Measurements from ENCODE around the gene PDE1C.

The PDE1C gene

GRCh38 chr7:31873816-31874597 lies 196.2 kb downstream of the PDE1C start:
- no peaks in the 10 kb centered on the region for H3K27me3 ChIP-seq (ENCODE audit: low read depth, low read length)
- H3K9me3 ChIP-seq (ENCODE audit: insufficient read depth, low read length) = no peaks in the 10 kb centered on the region
- no peak overlapping the region for H2AFZ ChIP-seq (ENCODE audit: low read depth, low read length)
- no peak overlapping the region for H3K27ac ChIP-seq (ENCODE audit: low read length)
- no peak overlapping the region for H3K9ac ChIP-seq (ENCODE audit: low read length)
- no peaks in the 10 kb centered on the region for H3K36me3 ChIP-seq (replicated peaks; ENCODE audit: low read depth, low read length)
- no peak overlapping the region for H3K4me3 ChIP-seq (ENCODE audit: low read length)
- no peaks in the 10 kb centered on the region for H3K4me1 ChIP-seq (ENCODE audit: low read length)
- TF ChIP-seq EZH2phosphoT487 (IDR thresholded peaks at IDR 0.05; ENCODE audit: low read depth) (no peak), CTCF (IDR thresholded peaks at IDR 0.05; ENCODE audit: low read depth, low read length) (no peak)
- no peak overlapping the region for H3K4me2 ChIP-seq (ENCODE audit: low read length)
- no peaks in the 10 kb centered on the region for H4K20me1 ChIP-seq (ENCODE audit: insufficient read depth, low read length)
- H3K79me2 ChIP-seq (ENCODE audit: low read length) = no peaks in the 10 kb centered on the region

- no peak overlapping the region for H3K4me3 ChIP-seq (ENCODE audit: low read length)
- H2AFZ ChIP-seq (ENCODE audit: low read depth, low read length) = no peak overlapping the region
- no peak overlapping the region for H3K4me2 ChIP-seq (ENCODE audit: low read length)
- no peaks in the 10 kb centered on the region for H3K27me3 ChIP-seq (ENCODE audit: low read depth, low read length)
- no peaks in the 10 kb centered on the region for H3K4me1 ChIP-seq (ENCODE audit: low read length)
- no peak overlapping the region for H3K27ac ChIP-seq (ENCODE audit: low read length)
- no peaks in the 10 kb centered on the region for H4K20me1 ChIP-seq (ENCODE audit: insufficient read depth, low read length)
- no peaks in the 10 kb centered on the region for H3K36me3 ChIP-seq (replicated peaks; ENCODE audit: low read depth, low read length)
- TF ChIP-seq EZH2phosphoT487 (IDR thresholded peaks at IDR 0.05; ENCODE audit: low read depth) (no peak), CTCF (IDR thresholded peaks at IDR 0.05; ENCODE audit: low read depth, low read length) (no peak)
- H3K9ac ChIP-seq (ENCODE audit: low read length) = no peak overlapping the region
- no peaks in the 10 kb centered on the region for H3K9me3 ChIP-seq (ENCODE audit: insufficient read depth, low read length)
- H3K79me2 ChIP-seq (ENCODE audit: low read length) = no peaks in the 10 kb centered on the region
Observed at GRCh38 chr7:31872545-31873370, 197.4 kb downstream of the PDE1C start.

- no peaks in the 10 kb centered on the region for H3K36me3 ChIP-seq (replicated peaks; ENCODE audit: low read depth, low read length)
- H2AFZ ChIP-seq (ENCODE audit: low read depth, low read length) = no peak overlapping the region
- no peaks in the 10 kb centered on the region for H3K9me3 ChIP-seq (ENCODE audit: insufficient read depth, low read length)
- H3K4me2 ChIP-seq (ENCODE audit: low read length) = no peak overlapping the region
- H3K27me3 ChIP-seq (ENCODE audit: low read depth, low read length) = no peaks in the 10 kb centered on the region
- H3K79me2 ChIP-seq (ENCODE audit: low read length) = no peaks in the 10 kb centered on the region
- TF ChIP-seq CTCF (IDR thresholded peaks at IDR 0.05; ENCODE audit: low read depth, low read length) (no peak), EZH2phosphoT487 (IDR thresholded peaks at IDR 0.05; ENCODE audit: low read depth) (no peak)
- no peak overlapping the region for H3K9ac ChIP-seq (ENCODE audit: low read length)
- no peaks in the 10 kb centered on the region for H3K4me1 ChIP-seq (ENCODE audit: low read length)
- H4K20me1 ChIP-seq (ENCODE audit: insufficient read depth, low read length) = no peaks in the 10 kb centered on the region
- H3K27ac ChIP-seq (ENCODE audit: low read length) = no peak overlapping the region
- no peak overlapping the region for H3K4me3 ChIP-seq (ENCODE audit: low read length)
Observed at GRCh38 chr7:31864646-31865045, 205.6 kb downstream of the PDE1C start.

GRCh38 chr7:31860925-31861324 lies 209.3 kb downstream of the PDE1C start:
- Histone ChIP-seq H3K9me3 (ENCODE audit: insufficient read depth, low read length) (no peaks in the 10 kb centered on the region), H3K27me3 (ENCODE audit: low read depth, low read length) (no peaks in the 10 kb centered on the region), H3K36me3 (replicated peaks; ENCODE audit: low read depth, low read length) (no peaks in the 10 kb centered on the region), H3K4me3 (ENCODE audit: low read length) (no peak overlapping the region), H3K79me2 (ENCODE audit: low read length) (no peaks in the 10 kb centered on the region), H3K4me1 (ENCODE audit: low read length) (no peaks in the 10 kb centered on the region), H3K9ac (ENCODE audit: low read length) (no peak overlapping the region), H4K20me1 (ENCODE audit: insufficient read depth, low read length) (no peaks in the 10 kb centered on the region), H2AFZ (ENCODE audit: low read depth, low read length) (no peak overlapping the region), H3K27ac (ENCODE audit: low read length) (no peak overlapping the region), H3K4me2 (ENCODE audit: low read length) (no peak overlapping the region)
- TF ChIP-seq EZH2phosphoT487 (IDR thresholded peaks at IDR 0.05; ENCODE audit: low read depth) = no peak
- no peak for TF ChIP-seq CTCF (IDR thresholded peaks at IDR 0.05; ENCODE audit: low read depth, low read length)

Data from OCI-LY3 (cell line).